Fibroblast of the aortic adventitia (primary cell): ENCODE data around the gene PCDH8. TPM values are rescaled to one million over a fixed set of nuclear protein-coding genes. Genes with fewer than 3 reads are reported as not detected.

Experiments used
- DNase-seq: peaks from one replicate; pipeline ENCODE4 v3.0.0-alpha.2; 2010; ENCODE audit warnings: low read depth
- H3K4me3 ChIP-seq: 2 replicates; pipeline ENCODE4 v1.5.1; 2011; ENCODE audit warnings: low read depth, mild to moderate bottlenecking, control low read depth, low read length, moderate library complexity
- total RNA-seq: library from RNA; depleted of rRNA; stranded (reverse); fragments of >200 nt; gene quantifications from 2 replicates; pipeline ENCODE4 v1.2.3, GENCODE V29; 2012; ENCODE audit warnings: low replicate concordance
- TF ChIP-seq, protein P1 (sequence below): IDR thresholded peaks from 2 replicates; pipeline ENCODE4 v1.5.1; 2011; ENCODE audit warnings: mild to moderate bottlenecking, low read length, control low read depth, inconsistent platforms; ENCODE audit not compliant: insufficient read depth

Gene PCDH8
- total RNA-seq, 1 donor: not detected

DNA sequence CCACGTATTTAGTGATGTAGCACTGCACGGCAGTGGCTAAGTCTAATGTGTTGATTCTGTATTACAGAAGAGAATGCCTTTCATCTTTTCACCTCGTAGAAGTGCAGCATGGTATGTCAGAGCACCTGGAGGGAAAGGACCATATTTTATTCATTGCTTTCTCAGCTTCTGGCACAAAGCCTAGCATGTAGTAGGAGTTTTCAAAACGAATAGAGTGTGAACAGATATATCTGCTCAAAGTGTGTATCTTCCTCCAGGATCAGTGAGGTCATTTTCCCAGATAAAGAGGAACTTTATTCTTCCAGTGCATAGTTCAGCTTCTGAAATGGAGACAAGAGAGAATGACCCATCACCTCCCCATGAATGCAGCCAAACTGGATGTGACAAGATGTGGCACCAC, 21.2 kb upstream of the PCDH8 start:
- DNase-seq: no peak
- H3K4me3 ChIP-seq: no peak overlapping the region
- TF ChIP-seq, protein P1, sequence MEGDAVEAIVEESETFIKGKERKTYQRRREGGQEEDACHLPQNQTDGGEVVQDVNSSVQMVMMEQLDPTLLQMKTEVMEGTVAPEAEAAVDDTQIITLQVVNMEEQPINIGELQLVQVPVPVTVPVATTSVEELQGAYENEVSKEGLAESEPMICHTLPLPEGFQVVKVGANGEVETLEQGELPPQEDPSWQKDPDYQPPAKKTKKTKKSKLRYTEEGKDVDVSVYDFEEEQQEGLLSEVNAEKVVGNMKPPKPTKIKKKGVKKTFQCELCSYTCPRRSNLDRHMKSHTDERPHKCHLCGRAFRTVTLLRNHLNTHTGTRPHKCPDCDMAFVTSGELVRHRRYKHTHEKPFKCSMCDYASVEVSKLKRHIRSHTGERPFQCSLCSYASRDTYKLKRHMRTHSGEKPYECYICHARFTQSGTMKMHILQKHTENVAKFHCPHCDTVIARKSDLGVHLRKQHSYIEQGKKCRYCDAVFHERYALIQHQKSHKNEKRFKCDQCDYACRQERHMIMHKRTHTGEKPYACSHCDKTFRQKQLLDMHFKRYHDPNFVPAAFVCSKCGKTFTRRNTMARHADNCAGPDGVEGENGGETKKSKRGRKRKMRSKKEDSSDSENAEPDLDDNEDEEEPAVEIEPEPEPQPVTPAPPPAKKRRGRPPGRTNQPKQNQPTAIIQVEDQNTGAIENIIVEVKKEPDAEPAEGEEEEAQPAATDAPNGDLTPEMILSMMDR: no peak

GRCh38 chr13:52869050-52869449, 20.6 kb upstream of the PCDH8 start:
- DNase-seq: no peak
- H3K4me3 ChIP-seq: no peak overlapping the region
- TF ChIP-seq, protein P1: no peak

DNA sequence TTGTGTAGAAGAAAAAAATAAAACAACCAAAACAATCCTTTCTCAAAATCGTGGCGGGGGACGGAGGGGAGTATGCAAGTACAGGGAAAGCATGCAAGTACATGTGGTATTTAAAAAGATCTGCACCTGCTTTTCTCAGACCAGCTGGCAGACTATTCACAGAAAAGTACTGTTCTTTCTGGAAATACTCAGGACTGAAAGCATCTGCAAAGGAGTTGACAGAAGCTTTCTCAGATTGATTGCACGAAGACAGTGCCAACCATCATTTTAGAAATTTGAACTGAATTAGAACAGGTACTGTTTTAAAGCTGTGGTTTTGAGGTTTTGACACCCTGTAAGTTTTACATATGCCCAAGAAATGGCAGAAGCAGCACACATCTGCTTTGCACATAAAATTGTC, 19.8 kb upstream of the PCDH8 start:
- no peak overlapping the region for H3K4me3 ChIP-seq
- no peak for DNase-seq
- TF ChIP-seq, protein P1: no peak

DNA sequence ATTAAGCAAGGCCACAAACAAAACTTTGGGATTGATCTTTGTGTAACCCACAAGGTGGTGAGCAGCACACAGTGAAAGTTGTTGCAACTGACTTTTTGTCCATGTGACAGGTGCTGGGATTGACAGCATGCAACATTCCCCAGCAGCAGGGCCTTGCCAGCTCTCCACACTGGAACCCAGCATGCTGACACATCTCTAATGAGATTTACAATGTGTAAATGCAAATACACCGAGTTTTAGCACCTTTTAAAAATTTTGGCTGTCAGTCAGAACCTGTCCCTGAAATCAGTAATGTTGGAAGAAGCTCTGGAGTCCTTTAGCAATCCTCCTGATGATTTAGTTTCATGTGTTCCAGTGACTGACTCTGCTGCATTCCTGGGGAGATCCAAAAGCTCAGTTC, 16.5 kb upstream of the PCDH8 start:
- TF ChIP-seq, protein P1: no peak
- no peak for DNase-seq
- no peak overlapping the region for H3K4me3 ChIP-seq

DNA sequence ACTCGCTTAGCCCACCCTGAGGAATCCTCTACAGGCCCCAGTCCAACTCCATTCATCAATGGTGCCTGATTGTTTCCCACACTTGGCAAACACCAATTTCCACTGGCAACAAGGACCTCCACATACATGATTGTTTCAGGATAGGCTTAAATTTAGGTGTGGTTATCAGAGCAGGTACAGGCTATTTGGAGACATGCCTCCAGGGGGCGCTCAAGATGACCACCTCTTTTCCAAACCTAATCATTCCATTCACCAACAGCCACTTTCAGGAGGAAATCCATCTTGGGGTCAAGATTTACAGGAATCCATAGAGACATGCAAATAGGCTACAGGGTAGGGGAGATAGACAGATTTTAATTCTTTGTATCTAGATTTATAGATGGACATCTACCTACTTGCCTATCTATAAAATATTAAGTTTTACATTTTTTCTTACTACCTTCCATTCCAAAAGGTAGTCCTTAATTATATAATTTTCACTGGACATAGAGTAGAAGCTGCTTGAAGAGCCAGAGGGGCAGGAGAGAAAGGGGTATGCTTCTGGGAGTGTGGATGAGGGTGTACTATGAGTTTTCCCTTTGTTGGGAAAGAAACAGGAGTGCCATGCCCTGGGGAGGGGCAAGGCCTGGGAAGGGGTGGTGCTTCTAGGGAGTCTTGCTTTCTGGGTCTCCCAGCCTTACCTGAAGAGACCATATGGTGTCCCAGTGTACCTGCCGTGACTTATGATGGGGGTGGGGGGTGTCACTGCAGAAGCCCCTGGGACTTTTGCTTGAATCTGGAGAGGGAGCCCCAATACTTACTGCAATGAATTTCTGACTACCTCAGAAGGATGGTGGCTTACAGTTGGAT, 14.1 kb upstream of the PCDH8 start:
- H3K4me3 ChIP-seq: no peak overlapping the region
- TF ChIP-seq, protein P1: peak; percentile 26
- no peak for DNase-seq

DNA sequence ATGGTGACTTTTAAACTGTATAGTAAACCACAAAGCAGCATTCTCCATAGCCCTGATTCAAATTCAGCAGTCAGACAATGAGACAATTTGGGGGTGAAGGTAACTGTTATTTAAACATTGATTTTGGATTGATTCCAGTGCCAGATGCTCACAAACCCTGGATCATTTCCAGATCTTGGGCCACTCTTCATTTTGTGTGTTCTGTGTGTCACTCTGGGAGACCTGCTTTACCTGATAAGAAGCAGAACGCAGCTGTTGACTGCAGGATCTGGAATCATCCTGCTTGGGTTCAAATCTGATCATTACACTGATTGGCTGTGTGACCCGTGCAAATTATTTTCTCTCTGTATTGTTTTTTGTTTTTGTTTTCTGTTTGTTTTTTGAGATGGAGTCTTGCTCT, 4.0 kb upstream of the PCDH8 start:
- DNase-seq: no peak
- H3K4me3 ChIP-seq: no peak overlapping the region
- TF ChIP-seq, protein P1: no peak
